ENCODE results near the gene NIM1K.

DNA sequence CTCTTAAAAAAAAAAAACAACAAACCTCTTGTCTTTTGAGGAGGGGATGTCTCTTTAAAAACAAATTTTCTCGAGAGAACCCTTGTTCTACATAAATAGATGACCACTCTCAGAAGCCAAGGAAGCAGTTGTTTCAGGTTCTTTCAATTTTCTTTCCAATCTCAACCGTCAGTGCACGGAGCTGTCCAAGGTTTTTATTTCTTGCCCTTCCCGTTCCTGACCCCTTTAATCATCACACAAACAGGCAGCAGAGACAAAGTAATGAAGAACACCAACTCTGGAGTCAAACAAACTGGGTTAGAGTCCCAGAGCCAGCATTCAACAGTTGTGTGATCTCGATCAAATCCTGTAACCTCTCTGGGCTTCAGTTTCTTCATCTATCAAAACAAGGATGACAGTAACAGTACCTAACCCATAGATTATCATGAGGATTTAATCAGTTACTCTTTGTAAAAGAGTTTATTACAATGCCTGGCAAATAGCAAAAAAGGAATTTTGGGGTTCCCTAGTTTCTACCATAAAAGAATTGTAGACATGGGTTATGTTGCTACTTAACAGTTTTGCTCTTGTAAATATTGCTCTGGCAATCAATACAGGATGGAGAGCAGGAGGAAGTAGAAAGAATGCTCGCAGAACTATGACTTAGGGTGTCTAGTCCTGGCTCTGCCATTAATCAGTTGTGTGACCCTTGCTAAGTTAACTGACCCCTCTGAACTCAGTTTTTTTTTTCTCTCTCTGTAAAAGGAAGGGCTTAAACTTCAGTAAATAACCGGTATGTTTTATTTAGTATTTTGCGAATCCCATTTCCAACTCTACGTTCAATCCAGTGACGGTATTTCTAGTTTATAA, 1.0 kb upstream of the NIM1K start:
- no peak for TF ChIP-seq CTCF (IDR thresholded peaks at IDR 0.05)
- TF ChIP-seq POLR2AphosphoS5 (IDR thresholded peaks at IDR 0.05; ENCODE audit: low read depth, low read length), result no peak
- TF ChIP-seq SIN3A (IDR thresholded peaks at IDR 0.05; ENCODE audit: borderline replicate concordance, insufficient read depth, low read depth, low read length), result no peak

Data from Panc1 (cell line).